Muscle of arm (tissue), 14 donors: ENCODE results near the gene ZNF35. TPM values are rescaled to one million over a fixed set of nuclear protein-coding genes. Genes with fewer than 3 reads are reported as not detected.
"Not testable (repeated sequence)": the region's sequence is repeated elsewhere in the genome, so short reads cannot be mapped to it uniquely, and the experiment has no call there.

Experiments used
- DNase-seq: peaks from one replicate; pipeline ENCODE4 v3.0.0-alpha.2; 2013
- long read RNA-seq, 11 donors: transcript quantifications; one replicate each; lab custom pipeline, GENCODE V29; 2026
- polyA plus RNA-seq, 12 donors: library from polyadenylated mRNA; unstranded; fragments of 120-200 nt; gene quantifications; one replicate each; pipeline ENCODE4 v1.2.1, GENCODE V29; 2013; ENCODE audit not compliant: insufficient read length in 12 of 12

The ZNF35 gene
- polyA plus RNA-seq, result 1 to 10 TPM in 11 of 12 donors, not detected in 1; 5.7 to 9.2 (median 7.4) TPM
- long read RNA-seq, donor 1, partial matches to known transcripts, result 0 of 3 reads
- long read RNA-seq, donor 1, other reads (novel, unspliced or antisense), result 0 of 3 reads
- long read RNA-seq, donor 2, partial matches to known transcripts, result 0 of 1 reads
- long read RNA-seq, donor 2, other reads (novel, unspliced or antisense), result 0 of 1 reads
- long read RNA-seq, donor 3, partial matches to known transcripts, result 0 of 1 reads
- long read RNA-seq, donor 3, other reads (novel, unspliced or antisense), result 0 of 1 reads
- long read RNA-seq, donor 4, partial matches to known transcripts, result 0 of 1 reads
- long read RNA-seq, donor 4, other reads (novel, unspliced or antisense), result 0 of 1 reads
- long read RNA-seq, donor 5, partial matches to known transcripts, result 0 of 5 reads
- long read RNA-seq, donor 5, other reads (novel, unspliced or antisense), result 0 of 5 reads
- long read RNA-seq, donor 6, result 0 reads
- long read RNA-seq, donor 7, partial matches to known transcripts, result 0 of 1 reads
- long read RNA-seq, donor 7, other reads (novel, unspliced or antisense), result 0 of 1 reads
- long read RNA-seq, donor 8, partial matches to known transcripts, result 0 of 1 reads
- long read RNA-seq, donor 8, other reads (novel, unspliced or antisense), result 0 of 1 reads
- long read RNA-seq, donor 9, result 0 reads
- long read RNA-seq, donor 10, result 0 reads
- long read RNA-seq, donor 11, partial matches to known transcripts, result 0 of 1 reads
- long read RNA-seq, donor 11, other reads (novel, unspliced or antisense), result 0 of 1 reads

- DNase-seq, result peak; percentile 80
Measured at GRCh38 chr3:44648564-44649229, at the start of gene ZNF35. Gene ZNF35, plus strand, starts transcription at chr3:44648732. Its CDS starts 2,336 bp downstream, at chr3:44651068.

GRCh38 chr3:44601749-44602148 is 46.8 kb upstream of the ZNF35 start:
- no peak for DNase-seq

- no peak for DNase-seq
Measured at GRCh38 chr3:44612678-44613077, 35.9 kb upstream of the ZNF35 start.

GRCh38 chr3:44624749-44625480 is 23.6 kb upstream of the ZNF35 start, which contains the start of gene ZNF197:
Gene ZNF197, plus strand, starts transcription at chr3:44625036. Its CDS starts 4,119 bp downstream, at chr3:44629155.
- peak; percentile 89 for DNase-seq

- no peak for DNase-seq
Measured at GRCh38 chr3:44628716-44629115, 19.8 kb upstream of the ZNF35 start.

GRCh38 chr3:44632193-44632592 is 16.3 kb upstream of the ZNF35 start:
- DNase-seq, result no peak

- no peak for DNase-seq
Measured at GRCh38 chr3:44642337-44642736, 6.2 kb upstream of the ZNF35 start.

GRCh38 chr3:44643024-44643423 is 5.5 kb upstream of the ZNF35 start:
- DNase-seq, result no peak

- DNase-seq, result no peak
Measured at GRCh38 chr3:44647771-44648170, 761 bp upstream of the ZNF35 start.

- DNase-seq, result no peak
Measured at GRCh38 chr3:44649709-44650108, 1.2 kb downstream of the ZNF35 start.

- DNase-seq, result no peak
Measured at GRCh38 chr3:44654039-44654438, 5.5 kb downstream of the ZNF35 start.

GRCh38 chr3:44659015-44659414 is 10.5 kb downstream of the ZNF35 start:
- DNase-seq, result no peak

GRCh38 chr3:44659434-44659833 is 10.9 kb downstream of the ZNF35 start:
- DNase-seq, result no peak

GRCh38 chr3:44661189-44661588 is 12.7 kb downstream of the ZNF35 start:
- no peak for DNase-seq

GRCh38 chr3:44665173-44665572 is 16.6 kb downstream of the ZNF35 start:
- DNase-seq, result no peak

GRCh38 chr3:44666346-44666745 is 17.8 kb downstream of the ZNF35 start:
- DNase-seq, result no peak

- no peak for DNase-seq
Measured at GRCh38 chr3:44669760-44670159, 21.2 kb downstream of the ZNF35 start.

GRCh38 chr3:44673466-44673865 is 24.9 kb downstream of the ZNF35 start:
- not testable (repeated sequence) for DNase-seq

GRCh38 chr3:44674211-44674610 is 25.7 kb downstream of the ZNF35 start:
- no peak for DNase-seq

GRCh38 chr3:44678480-44679116 is 30.1 kb downstream of the ZNF35 start:
- DNase-seq, result no peak

- no peak for DNase-seq
Measured at GRCh38 chr3:44680921-44681455, 32.5 kb downstream of the ZNF35 start.
